Stromal cell of bone marrow (primary cell): ENCODE measurements around the gene NFATC3.

Source experiments
- DNase-seq: peaks from one replicate; pipeline ENCODE4 v3.0.0-alpha.2; 2012; ENCODE audit warnings: low read depth

The NFATC3 gene

DNA sequence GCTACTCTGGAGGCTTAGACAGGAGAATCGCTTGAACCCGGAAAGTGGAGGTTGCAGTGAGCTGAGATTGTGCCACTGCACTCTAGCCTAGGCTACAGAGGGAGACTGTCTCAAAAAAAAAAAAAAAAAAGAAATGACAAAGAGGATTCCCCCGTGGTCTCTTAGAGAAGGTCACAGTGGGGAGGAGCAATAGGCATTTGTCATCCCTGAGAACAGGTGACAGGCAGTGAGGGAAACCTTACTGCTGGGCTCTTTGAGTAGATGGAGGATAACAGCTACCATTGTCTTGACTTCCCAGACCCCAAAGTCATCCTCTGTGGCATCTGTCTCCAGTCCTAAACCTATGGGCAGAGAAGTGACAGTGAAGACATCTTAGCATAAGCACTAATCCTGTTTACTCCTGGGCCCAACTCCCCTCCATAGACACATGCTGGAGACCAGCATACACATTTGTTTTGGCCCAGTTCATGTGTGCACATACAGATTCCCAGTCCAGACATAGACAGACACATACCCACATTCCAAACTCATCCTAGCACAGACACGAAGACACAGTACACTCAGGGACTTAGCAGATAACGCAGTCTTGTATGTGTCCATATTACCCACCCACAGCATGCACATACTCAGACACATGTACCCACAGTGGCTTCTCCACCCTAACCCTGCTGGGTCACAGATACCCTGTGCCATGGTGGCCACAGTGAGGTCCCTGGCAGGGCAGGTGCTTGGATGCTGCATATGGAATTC is 148.1 kb downstream of the NFATC3 start:
- no peak for DNase-seq

DNA sequence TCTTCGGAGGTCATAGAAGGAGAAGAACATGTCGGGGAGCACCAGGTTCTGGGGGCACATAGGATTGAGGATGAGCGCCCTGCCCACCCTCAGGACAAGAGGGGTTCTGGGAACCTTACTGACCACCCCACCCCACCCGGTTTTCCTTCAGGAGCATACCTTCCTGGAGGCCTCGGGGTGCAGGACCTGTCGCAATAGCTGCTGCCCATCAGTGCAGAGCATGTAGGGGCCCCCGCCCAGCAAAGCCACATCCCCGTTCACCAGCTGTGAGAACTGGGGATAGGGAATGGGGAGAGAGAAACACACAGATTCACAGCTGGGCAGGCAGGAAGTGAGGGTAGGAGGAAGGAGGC is 148.6 kb downstream of the NFATC3 start:
- no peak for DNase-seq

- DNase-seq = no peak
Measured at GRCh38 chr16:68234188-68235107, 149.3 kb downstream of the NFATC3 start.

DNA sequence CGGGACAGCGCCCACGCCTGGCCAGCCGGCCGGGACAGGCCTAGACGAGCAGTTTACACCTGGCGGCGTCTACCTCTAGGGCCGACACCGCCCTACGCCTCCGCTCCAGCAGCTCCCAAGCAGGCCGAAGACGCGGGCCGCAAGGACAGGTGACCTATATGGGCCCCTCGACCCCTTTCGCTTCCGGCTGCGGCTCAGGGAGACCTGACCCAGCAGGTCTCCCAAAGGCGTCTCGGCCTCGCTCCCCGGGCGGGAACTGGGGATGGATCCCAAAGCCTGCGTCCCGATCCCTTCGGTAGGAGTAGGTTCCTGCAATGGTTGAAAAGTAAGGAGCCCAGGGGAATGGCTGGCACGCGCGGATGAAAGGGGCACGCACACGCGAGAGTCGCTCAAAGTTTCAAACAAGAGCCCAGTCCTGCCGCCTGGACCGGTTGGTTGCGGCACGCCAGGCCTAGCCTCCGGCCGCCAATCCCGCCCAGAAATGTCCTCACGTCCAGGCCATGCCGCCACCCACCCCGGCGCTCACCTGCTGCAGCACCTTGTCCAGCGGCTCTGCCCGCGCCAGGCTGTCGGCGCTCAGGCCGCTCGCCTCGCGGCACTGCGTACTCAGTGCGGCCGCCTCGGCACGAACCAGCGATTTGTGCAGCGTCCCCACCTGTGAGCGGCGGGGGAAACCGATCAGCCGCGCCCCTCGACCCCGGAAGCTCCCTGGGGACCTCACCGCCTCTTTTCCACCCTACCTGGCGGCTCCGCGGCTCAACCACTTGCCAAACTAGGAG is 150.1 kb downstream of the NFATC3 start:
- DNase-seq = no peak

DNA sequence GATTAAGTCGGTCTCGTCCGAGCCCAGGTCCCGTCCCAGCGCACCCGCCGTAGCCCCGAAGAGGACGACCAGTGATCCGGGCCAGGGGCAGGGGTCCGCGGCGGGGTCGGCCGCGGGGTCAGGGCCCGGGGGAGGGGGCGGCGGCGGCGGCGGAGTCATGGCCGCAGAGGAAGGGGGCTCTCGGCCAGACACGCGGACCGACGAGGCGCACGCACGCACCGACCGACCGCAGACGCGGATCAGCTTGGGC is 150.6 kb downstream of the NFATC3 start, which contains the start of gene ESRP2:
ESRP2 (minus strand) TSS at position 241 of the 250 bp plus-strand sequence; CDS start at position 159, 82 bp downstream.
- no peak for DNase-seq

DNA sequence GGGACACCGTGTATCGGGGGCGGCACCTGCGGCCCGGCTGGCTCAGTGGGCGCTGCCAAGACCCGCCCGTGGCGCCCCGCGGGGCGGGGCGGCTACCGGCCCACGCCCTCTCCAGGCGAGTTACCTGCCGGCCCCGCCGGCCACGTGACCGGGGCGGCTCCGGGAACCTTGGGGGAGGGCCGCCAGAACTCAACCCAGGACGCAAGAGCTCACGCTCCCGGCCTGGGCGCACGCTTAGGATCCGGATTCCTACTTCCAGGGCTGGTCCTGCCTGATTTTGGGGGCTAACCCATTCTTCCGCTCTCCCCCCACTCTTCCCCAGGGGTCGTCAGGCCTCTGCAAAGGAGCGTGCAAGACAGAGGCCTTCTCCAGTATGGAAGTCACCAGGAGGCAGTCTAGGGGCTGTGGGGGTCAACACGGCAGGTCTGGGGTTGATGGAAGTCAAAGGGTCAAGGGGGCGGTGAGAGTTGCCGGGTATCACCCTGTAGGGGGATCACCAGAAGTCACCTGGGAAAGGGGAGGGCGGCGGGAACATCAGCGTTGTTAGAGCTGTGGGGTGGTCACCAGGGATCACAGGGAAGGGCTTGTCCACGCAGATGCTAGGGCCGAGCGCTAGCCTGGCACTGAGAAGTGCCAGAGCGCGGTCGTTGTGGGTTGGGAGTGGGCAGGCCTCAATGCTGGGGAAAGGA is 151.1 kb downstream of the NFATC3 start:
- DNase-seq = no peak

GRCh38 chr16:68236826-68237242 is 151.7 kb downstream of the NFATC3 start:
- no peak for DNase-seq

DNA sequence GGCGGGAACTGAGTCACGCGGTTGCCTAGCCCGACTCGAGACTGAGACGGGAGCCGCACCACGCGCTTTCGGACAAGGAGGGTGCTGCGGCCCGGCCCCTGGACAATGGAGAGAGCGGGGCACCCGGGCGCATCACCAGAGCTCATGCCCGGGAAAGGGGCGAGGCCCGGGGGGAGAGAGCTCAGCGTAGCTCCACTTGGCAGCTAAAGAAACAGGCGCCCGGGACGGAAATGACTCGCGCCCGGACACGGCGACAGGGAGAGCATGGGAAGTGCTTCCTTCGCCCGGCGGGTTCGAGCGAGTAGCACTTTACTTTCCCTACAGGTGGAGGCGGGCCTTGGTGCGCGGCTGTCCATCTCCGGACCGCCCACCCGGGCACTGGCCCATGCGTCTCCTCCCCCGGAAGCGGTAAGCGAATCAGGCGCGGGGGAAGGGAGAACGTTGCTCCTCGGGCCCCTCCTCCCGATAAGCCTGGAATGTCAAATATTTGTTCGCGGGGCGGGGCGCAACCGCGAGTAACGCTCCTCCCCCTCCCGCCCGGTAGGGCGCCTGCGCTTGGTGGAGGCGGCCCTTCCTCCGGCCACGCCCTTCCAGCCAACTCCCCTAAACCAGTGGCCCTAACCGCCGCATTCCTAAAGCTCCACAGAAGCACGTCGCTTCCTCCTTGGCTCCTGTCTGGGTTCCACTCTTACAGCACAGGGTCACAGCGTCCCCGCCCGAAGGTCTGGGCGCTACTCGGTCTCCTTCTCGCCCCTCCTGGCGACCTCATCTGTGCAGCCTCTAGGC is 152.3 kb downstream of the NFATC3 start:
- DNase-seq = peak; percentile 92

DNA sequence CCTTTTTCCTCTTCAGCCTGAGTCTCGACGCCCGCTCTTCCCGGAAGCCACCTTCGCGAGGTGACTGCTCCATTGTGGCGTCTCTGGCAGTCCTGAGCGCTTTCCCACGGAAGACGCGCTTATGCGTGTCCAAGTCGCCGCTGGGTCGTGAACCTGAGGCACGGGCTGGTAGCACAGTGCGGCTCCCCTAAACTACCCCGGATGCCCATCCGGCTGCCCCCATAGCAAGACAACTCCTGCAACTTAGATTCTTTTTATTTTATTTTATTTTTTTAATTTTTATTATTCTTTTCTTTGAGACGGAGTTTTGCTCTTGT is 152.8 kb downstream of the NFATC3 start:
- DNase-seq = no peak

- no peak for DNase-seq
Measured at GRCh38 chr16:68242085-68242484, 156.9 kb downstream of the NFATC3 start.

DNA sequence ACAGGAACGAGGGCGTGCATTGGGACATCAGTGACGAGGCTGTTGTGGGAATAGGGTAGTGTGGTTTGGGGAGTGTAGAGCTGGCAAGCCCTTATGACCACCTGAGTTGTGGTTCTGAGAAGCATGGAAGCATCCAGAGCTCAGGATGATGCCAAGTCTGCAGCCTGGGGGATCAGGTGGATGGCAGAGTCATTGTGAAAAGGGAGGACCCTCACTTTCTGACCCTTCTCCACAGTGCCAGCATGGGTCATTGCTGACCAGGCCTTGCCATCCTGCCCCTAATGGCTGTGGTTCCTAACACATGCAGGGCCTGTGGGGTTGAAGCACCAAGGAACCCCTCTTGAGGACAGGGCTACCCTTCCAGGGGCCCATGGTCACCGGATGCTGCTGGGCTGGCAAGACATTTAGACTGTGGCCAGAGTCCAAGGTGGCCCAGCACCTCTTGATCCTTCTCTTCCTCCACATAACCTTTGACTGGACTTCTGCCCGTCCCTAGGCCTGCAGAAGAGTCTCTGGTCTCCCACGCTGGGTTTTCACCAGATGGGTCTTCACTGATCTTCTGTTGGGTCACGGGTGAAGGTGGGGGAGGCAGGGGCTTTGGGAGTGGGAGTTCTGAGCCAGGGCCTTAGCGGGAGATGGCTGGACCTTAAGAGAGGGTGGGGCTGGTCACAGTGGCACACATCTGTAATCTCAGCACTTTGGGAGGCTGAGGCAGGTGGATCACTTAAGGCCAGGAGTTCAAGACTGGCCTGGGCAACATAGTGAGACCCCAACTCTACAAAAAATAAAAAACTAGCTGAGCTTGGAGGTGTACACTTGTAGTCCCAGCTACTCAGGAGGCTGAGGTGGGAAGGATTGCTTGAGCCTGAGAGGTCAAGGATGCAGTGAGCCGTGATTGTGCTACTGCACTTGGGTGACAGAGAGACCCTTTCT is 158.0 kb downstream of the NFATC3 start:
- DNase-seq = no peak

- DNase-seq = no peak
Measured at GRCh38 chr16:68244481-68244902, 159.3 kb downstream of the NFATC3 start.

- DNase-seq = peak; percentile 88
Measured at GRCh38 chr16:68244903-68245853, 160.0 kb downstream of the NFATC3 start, which contains the start of gene PLA2G15. Gene PLA2G15 (plus strand): TSS chr16:68245373. CDS start chr16:68245427, 54 bp downstream.

DNA sequence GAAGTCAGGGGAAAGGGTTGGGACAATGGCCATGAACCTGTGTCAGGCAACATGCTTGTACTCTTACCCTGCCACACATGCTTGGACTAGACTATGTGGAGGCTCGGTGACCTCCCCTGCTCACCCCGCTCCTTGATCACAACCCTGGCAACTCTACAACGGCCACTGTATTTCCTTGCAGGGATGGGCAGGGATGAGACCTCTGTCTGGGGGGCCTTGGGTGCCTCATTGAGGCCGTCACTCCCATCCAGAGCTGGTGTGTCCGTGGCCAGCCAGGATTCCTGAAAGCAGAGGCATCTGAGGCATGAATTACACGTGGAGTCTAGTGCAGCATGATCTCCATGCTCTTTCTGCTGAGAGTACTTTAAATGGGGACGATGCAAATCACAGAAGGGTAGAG is 161.0 kb downstream of the NFATC3 start:
- no peak for DNase-seq

- no peak for DNase-seq
Measured at GRCh38 chr16:68246666-68247065, 161.5 kb downstream of the NFATC3 start.

DNA sequence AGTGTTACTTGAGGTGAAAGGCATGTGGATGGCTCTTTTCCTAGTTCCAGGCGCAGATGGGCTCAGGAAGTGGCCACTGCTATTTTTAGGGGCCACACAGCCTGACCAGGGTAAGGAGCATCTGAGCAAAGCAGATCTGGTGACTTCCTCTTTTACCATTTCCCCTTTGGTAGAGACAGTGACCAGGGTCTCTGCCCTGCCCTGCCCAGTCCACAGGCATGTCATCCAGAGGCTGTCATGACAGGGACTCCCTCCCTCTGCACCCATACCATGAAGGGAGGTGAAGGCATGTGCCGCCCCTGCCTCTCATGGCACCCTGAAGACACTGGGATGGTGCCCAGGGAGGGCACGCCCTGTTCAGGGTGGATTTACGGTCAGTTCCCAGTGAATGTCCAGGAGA is 162.2 kb downstream of the NFATC3 start:
- DNase-seq = no peak

DNA sequence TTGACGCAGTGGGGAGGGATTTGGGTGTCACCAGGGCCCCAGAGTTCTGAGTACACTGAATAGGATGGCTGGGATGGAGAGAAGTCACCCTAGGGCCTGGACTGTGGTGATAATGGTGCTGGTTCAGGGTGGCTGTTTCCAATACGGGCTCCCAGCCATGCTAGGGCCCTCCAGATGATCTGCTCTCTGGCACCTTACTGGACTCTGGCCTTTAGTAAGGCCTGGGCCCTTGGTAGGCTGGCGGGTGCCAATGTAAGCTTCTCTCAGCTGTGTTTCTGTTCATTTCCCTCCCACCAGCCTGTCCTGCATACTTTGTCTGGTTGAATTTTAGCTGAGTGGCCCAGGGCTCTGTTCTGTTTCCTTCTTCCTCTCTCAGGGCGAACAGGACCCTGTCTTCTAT is 162.8 kb downstream of the NFATC3 start:
- no peak for DNase-seq

- DNase-seq = no peak
Measured at GRCh38 chr16:68249371-68249770, 164.2 kb downstream of the NFATC3 start.

DNA sequence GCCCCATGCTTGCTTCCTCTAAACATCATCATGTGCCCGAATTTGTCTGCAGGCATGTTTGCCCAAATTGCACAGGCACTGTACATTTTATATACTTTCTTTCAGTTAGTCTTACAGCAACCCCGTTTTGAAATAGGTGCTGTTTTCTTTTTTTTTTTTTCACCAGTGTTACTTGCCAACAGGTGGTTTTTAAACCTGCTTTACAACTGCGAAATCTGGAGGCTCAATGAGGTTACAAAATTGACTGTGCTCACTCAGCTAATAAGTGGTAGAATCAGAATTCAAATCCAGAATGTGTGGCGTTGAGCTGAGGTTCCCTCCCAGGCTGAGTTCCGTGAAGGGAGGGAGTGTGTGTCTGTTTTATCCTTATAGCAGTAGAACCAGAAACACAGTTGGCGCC is 165.8 kb downstream of the NFATC3 start:
- no peak for DNase-seq
